ENCODE data around the gene SNX32. TPM values are rescaled to one million over a fixed set of nuclear protein-coding genes. Genes with fewer than 3 reads are reported as not detected.

SNX32 gene
- total RNA-seq, 1 experiment from 2014 or later, result not detected

GRCh38 chr11:65859095-65859811 lies 25.5 kb downstream of the SNX32 start:
- H3K9me2 ChIP-seq (ENCODE audit: insufficient read depth), result no peaks in the 10 kb centered on the region
- H3K36me3 ChIP-seq (ENCODE audit: control insufficient read depth in 1 of 2, insufficient read depth in 2 of 2, low read length in 2 of 2), result peaks cover 24 to 37% of the 10 kb centered on the region in 2 experiments
- H3K4me2 ChIP-seq (ENCODE audit: low read length), result peak overlapping the region; percentile 77
- peaks cover 15% of the 10 kb centered on the region; the same call in 1 of the 2 replicates for H4K20me1 ChIP-seq (ENCODE audit: insufficient read depth)
- no peaks in the 10 kb centered on the region for H3K9me3 ChIP-seq (ENCODE audit: control insufficient read depth in 1 of 2, insufficient read depth in 1 of 2, low read depth in 1 of 2, low read length in 2 of 2)
- H3K27ac ChIP-seq (ENCODE audit: low read depth, low read length), result peak overlapping the region; percentile 97
- peak overlapping the region; percentile 50 for H2AFZ ChIP-seq (ENCODE audit: low read depth, low read length, poor library complexity, severe bottlenecking)
- peak; percentile 95 for DNase-seq (ENCODE audit: low read depth, low spot score)
- peak; percentile 78 for TF ChIP-seq POLR2A (IDR thresholded peaks at IDR 0.05; ENCODE audit: borderline replicate concordance, extremely low read depth, insufficient read depth, insufficient read length)
- no peak for TF ChIP-seq ZBTB33 (IDR thresholded peaks at IDR 0.05; ENCODE audit: extremely low read depth, insufficient replicate concordance, low read length)
- no peak for TF ChIP-seq CTCF (IDR thresholded peaks at IDR 0.05 in 2 of 3, conservative IDR thresholded peaks at IDR 0.05 in 1 of 3; ENCODE audit: borderline replicate concordance in 1 of 3, insufficient read depth in 1 of 3, low read depth in 2 of 3, low read length in 2 of 3)
- TF ChIP-seq FOSL1 (IDR thresholded peaks at IDR 0.05; ENCODE audit: low read depth), result no peak
- peak; percentile 64; the same call in 1 of the 2 replicates for TF ChIP-seq POLR2AphosphoS5 (IDR thresholded peaks at IDR 0.05; ENCODE audit: low read depth, low read length)
- no peak for TF ChIP-seq MAX (IDR thresholded peaks at IDR 0.05)
- TF ChIP-seq RAD21 (IDR thresholded peaks at IDR 0.05; ENCODE audit: low read depth), result no peak
- TF ChIP-seq CBX3 (IDR thresholded peaks at IDR 0.05; ENCODE audit: low read depth), result no peak
- TF ChIP-seq EGR1 (IDR thresholded peaks at IDR 0.05; ENCODE audit: low read depth), result no peak
- no peak for TF ChIP-seq CEBPB (IDR thresholded peaks at IDR 0.05; ENCODE audit: low read depth)
- TF ChIP-seq TCF7L2 (IDR thresholded peaks at IDR 0.05; ENCODE audit: borderline replicate concordance, extremely low read depth, insufficient read depth, insufficient read length), result peak; percentile 57
- H3K27me3 ChIP-seq (ENCODE audit: insufficient read depth, low read length), result no peaks in the 10 kb centered on the region
- peak; percentile 66 for ATAC-seq
- BruUV-seq (replicated peaks), result no TSS peak
- ChIA-PET RAD21 (ENCODE audit: low non-redundant PET in 1 of 2, low total read pairs in 2 of 2, uncharacterized antibody in 2 of 2, unreplicated experiment in 2 of 2) (interaction anchor here (0.5 to 1.2 kb wide), 4 partner anchors 30 to 245 kb away, joined by 3 to 4 read pairs (median 3); partner anchors contain the start of gene KAT5 (in 1 of the 2)), CTCF (interaction anchor here (0.6 to 4.3 kb wide), 30 partner anchors 8 to 300 kb away, joined by 3 to 82 read pairs (median 5); partner anchors contain the start of genes AP5B1, CCDC85B, FIBP and KAT5), POLR2A (interaction anchor here (0.6 to 5.3 kb wide), 22 partner anchors 8 to 436 kb away, joined by 3 to 84 read pairs (median 4); partner anchors contain the start of genes BANF1, CCDC85B, FIBP and FOSL1)
- H3K9ac ChIP-seq (ENCODE audit: low read length), result peak overlapping the region; percentile 99
- H3K4me3 ChIP-seq (replicated peaks in 1 of 2; ENCODE audit: low read depth in 1 of 2, low read length in 2 of 2), result peak overlapping the region; percentile 85 to 100
- intact Hi-C loops (cut with micrococcal nuclease), result loop anchor here (1.0 kb wide), 1 partner anchor 244 kb away; the partner anchor contains the start of gene PCNX3
- peaks cover 23 to 44% of the 10 kb centered on the region in 2 experiments for H3K4me1 ChIP-seq (ENCODE audit: control insufficient read depth in 1 of 2, insufficient read depth in 2 of 2, low read length in 2 of 2)
- H3K79me2 ChIP-seq (ENCODE audit: insufficient read depth, low read length), result peaks cover 59% of the 10 kb centered on the region

Measured in HCT116 (cell line).